Activated effector memory CD4-positive, alpha-beta T cell treated with anti-CD3 and anti-CD28 coated beads, Interleukin-2, amount 50 U/mL, for 16 hours (primary cell): ENCODE data around the gene CLINT1.
"Not testable (repeated sequence)": the region's sequence is repeated elsewhere in the genome, so short reads cannot be mapped to it uniquely, and the experiment has no call there.

ENCODE experiments used
- DNase-seq: peaks from one replicate; pipeline ENCODE4 v3.0.0-alpha.2; 2020

Gene CLINT1

GRCh38 chr5:157858527-157859226, at the start of gene CLINT1:
TSS of gene CLINT1 (minus strand) at chr5:157859145. CDS start at chr5:157858970, 175 bp downstream.
- DNase-seq = peak; percentile 96

DNA sequence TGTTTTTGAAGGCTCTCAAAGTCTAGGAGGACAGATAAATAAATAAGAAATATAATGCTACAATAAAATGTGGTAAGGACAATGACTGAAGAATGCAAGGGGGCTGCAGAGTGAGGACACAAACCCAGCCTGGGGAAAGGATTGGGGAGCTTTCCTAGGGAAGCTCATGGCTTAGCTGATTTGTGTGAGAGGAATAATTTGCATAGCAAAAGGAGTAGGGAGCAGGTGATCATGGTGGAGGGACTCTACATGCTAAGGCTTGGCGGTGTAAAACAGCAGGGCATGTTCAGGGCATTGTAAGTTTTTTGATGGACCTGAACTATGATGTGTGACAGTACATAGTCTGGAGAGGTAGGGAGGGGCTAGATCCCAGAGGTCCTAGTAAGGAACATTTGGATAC, 49.5 kb upstream of the CLINT1 start:
- no peak for DNase-seq

GRCh38 chr5:157907479-157907878, 48.5 kb upstream of the CLINT1 start:
- DNase-seq = no peak

DNA sequence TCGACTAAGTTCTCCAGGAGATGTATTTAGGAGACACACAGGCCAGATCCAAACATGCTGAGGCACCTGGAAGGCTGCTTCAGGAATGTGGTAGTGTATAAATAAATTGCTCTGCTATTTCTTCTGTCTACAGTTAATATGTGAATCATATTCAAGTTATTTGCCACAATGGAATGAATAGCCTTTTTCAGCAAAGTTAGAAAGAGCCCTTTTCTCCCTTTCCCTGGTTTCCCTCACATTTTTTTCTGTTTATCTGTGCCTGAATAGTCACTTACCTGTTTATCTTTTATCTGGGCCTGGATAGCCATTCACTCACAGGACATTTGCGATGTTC, 44.1 kb upstream of the CLINT1 start:
- no peak for DNase-seq

DNA sequence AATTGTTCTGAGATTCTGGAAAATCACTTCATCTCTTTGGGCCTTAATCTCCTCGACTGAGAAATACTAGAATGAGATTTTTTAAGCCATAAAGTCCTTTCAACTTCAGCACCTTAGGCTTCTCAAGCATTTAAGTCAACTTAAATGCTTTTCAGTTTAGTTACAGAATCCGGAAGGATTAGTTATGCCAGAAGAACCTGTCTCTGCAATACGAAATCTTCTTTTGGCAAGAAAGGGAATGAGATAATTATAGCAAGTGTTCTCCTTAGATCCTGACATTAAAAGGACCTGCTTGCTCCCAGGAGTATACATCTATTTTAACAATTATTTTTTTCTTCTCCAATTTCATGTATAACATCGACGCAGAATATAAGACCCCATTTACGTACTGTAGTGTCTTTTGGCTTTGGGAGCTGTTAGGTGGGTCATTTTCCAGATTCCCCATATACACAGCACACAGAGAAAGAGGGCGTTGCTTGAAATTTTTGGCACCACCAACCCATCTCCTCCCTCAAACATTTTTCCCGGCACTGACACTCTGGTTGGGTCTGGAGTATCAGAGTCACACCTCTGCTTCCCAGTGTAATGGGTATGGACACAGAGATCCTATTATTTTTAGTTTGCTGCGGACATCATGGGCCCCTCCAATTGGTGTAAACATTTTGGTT, 43.6 kb upstream of the CLINT1 start:
- no peak for DNase-seq

DNA sequence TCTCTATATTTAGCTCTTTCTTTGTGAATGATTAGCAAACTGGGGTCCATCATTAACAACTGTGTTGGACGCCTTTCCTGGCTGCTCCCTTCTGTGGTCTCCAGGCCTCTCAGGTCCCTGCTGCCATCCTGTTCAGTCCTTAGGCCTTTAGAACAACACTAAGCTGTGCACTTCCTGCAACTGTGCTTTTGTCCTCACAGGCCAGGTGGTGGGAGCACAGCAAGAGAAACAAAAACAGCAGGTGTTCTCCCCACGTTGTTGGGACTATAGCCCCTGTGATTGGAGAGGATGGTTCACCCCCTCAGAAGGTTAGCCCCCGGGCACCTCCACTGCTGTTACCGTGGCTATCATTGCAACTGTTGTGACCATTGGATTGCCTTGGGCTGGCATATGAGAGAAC, 41.7 kb upstream of the CLINT1 start:
- no peak for DNase-seq

GRCh38 chr5:157893611-157894010, 34.7 kb upstream of the CLINT1 start:
- DNase-seq = no peak

- no peak for DNase-seq
Observed at GRCh38 chr5:157892974-157893373, 34.0 kb upstream of the CLINT1 start.

DNA sequence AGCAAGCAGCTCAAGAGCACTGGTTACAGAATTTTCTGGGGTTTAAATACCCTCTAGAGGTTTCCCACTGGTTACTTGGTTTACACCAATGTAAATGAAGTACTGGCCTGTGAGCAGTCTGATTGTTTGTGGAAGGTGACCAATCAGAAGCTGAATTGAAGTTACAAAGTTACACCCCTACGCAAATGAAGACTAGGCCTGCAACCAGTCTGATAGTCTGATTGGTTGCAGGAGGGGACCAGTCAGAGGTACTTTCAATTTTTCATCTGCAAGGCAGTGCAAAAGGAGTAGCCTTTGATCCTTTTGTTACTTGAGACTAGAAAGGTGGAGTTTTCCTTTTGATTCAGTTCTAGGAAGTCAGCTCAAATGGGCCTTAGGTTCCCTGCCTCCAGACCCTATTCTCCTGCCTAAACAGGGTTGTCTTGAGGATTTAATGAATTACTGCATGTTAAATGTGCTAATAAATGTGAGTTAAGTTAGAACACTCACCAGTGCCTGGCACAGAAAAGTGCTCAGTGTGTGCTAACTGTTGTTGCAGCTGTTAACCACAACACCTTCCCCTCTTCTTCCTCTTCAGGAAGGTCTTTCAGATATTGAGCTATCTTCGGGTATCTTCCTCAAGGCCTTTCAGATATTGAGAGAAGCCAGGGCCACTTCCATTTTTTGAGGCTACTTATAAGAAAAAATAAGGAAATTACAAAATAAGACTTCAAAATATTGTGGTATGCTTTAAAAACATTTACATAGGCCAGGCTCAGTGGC, 32.1 kb upstream of the CLINT1 start:
- no peak for DNase-seq

DNA sequence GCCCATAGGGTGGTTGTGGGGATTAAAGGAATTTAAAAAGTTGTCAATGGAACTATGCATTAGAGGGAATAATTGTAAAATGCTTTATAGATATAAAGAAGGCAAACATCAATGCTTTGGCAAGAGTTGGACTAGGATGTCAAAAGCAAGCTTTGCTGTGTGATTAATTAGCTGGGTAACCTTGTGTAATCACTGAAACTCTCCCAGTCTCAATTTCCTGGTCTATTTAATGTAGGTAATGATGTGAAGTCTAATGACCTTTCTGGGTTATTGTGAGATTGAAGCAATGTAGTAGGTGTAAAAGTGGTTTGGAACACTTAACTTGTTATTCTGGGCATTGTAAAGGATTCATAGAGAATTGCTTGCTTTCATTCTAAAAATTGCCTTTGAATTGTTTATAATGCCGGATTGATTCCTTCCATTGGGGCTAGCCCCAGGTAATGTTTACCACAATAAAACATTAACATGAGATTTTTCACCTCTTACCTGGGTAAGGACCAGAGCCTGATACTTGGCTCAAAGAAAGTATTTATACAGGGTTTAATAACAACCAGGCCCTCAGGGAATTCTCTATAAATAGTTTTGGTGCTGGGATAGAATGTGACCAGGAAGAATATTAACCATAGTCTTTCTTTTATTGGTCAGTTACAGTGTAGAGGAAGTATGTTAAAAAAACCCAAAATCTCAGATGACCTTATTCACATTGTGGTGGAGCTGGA, 30.0 kb upstream of the CLINT1 start:
- DNase-seq = no peak

DNA sequence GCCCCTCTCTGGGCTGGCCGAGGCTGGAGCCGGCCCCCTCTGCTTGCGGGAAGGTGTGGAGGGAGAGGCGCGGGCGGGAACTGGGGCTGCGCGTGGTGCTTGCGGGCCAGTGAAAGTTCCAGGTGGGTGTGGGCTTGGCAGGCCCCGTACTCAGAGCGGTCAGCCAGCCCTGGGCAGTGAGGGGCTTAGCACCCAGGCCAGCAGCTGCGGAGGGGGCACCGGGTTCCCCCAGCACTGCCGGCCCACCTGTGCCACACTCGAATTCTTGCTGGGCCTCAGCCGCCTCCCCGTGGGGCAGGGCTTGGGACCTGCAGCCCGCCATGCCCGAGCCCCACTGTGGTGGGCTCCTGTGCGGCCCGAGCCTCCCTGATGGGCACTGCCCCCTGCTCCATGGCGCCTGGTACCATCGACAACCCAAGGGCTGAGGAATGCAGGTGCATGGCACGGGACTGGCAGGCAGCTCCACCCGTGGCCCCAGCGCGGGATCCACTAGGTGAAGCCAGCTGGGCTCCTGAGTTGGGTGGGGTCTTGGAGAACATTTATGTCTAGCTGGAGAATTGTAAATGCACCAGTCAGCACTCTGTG, 27.9 kb upstream of the CLINT1 start:
- DNase-seq = no peak

GRCh38 chr5:157885051-157885450, 26.1 kb upstream of the CLINT1 start:
- DNase-seq = not testable (repeated sequence)

GRCh38 chr5:157881498-157881897, 22.6 kb upstream of the CLINT1 start:
- not testable (repeated sequence) for DNase-seq

DNA sequence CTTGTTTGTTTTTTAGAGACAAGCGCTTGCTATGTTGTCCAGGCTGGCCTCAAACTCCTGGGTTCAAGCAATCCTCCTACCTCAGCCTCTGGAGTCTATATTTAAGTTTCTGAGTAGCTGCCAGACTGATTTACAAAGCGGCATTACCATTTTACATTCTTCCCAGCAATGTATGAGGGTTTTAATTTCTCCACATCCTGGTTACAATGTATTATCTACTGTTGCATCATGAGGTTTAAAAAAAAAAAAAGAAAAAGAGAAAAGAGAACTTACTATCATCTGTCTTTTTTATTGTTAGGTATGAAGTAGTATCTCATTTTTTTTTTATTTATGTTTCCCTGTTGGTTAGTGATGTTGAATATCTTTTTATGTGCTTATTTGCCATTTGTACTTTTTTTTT, 18.9 kb upstream of the CLINT1 start:
- DNase-seq = no peak

GRCh38 chr5:157874861-157875260, 15.9 kb upstream of the CLINT1 start:
- DNase-seq = no peak

GRCh38 chr5:157870837-157871834, 12.2 kb upstream of the CLINT1 start:
- DNase-seq = no peak

- DNase-seq = no peak
Observed at GRCh38 chr5:157867751-157868387, 8.9 kb upstream of the CLINT1 start.

- DNase-seq = no peak
Observed at GRCh38 chr5:157866536-157866935, 7.6 kb upstream of the CLINT1 start.

- no peak for DNase-seq
Observed at GRCh38 chr5:157865781-157866180, 6.8 kb upstream of the CLINT1 start.

DNA sequence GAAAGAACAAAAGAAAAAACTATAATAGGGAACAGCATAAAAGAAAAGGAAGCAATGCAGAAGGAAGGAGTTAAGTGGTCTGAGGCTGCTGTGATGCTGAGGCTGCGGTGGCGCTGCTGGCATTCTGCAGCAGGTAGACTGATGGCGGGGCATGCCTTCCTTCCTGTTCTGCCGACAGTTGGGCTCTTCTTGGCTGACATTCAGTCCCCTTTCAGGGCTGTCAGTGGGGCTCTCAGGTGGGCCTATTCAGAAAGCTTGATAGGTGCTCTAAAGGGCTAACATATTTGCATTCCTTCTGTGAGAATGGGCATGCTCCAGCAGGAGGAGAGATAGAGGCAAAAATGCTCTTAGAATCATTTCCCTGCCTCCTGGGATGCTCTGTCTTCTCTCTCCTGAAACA, 5.1 kb upstream of the CLINT1 start:
- no peak for DNase-seq

GRCh38 chr5:157862183-157862851, 3.4 kb upstream of the CLINT1 start:
- DNase-seq = no peak
